Putamen (tissue), 1 donor: ENCODE data around the gene STOML1.

Experiments used
- DNase-seq: peaks from one replicate; pipeline ENCODE4 v3.0.0-alpha.2; 2016; ENCODE audit warnings: low spot score

The STOML1 gene

DNA sequence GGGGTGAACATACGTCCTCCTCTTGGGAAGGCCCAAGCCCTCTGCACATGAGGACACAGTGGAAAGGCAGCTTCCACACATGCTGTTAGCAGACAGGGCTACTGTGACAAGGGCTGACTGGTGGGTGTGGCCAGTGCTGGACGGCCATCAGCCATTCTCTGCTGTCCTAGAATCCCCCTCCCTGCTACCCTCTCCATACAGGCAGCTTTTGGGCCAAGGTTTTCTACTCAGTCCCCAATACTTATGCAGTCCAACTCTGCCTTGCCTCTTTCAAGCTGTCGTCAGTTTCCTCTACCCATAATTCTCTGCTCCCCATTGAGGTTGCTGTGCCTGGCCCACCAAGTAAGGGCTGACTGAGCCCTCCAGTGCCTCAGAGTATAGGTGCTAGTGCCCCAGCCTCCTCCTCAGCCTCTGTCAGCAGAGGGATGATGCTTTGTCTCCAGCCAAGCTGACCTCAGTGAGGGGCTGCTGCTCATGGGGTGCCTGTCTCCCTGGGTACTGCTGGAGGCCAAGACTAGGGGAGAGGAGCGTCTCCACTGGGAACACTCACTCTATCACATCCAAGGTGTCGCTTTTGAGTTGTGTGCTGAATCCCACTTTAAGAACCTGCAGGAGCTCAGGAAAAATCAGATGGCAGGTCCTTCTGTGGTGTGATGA is 63.0 kb downstream of the STOML1 start:
- DNase-seq: no peak
